IMR-90 (cell line): Measurements from ENCODE around the gene NOTCH3. TPM values are rescaled to one million over a fixed set of nuclear protein-coding genes. Genes with fewer than 3 reads are reported as not detected.

Experiments used
- ATAC-seq: fragments of 200-7000 bp; cut with Tn5 transposase; 2 replicates; pipeline ENCODE4 v1.9.1; 2020; ENCODE audit warnings: low read depth, mild to moderate bottlenecking, moderate library complexity
- BruUV-seq: library from RNA; stranded (reverse); fragments of 400-500 nt; replicated peaks from 2 replicates; lab custom pipeline; 2021; lab: Mats Ljungman, UMichigan
- CTCF ChIA-PET: fragments of 300-600 bp; formaldehyde crosslinking; extraction: SDS; loops from one replicate; lab custom pipeline; 2021; ENCODE audit warnings: antibody characterized with exemption; lab: Yijun Ruan, JAX
- POLR2A ChIA-PET: fragments of 300-600 bp; sonication (Branson Sonifier 250); formaldehyde crosslinking; loops from one replicate; lab custom pipeline; 2022; ENCODE audit warnings: antibody characterized with exemption; ENCODE audit not compliant: unreplicated experiment; lab: Charles Lee
- DNase-seq: peaks from one replicate; pipeline ENCODE4 v3.0.0; 2013
- H2AFZ ChIP-seq: replicated peaks from 2 replicates; pipeline ENCODE3; 2013; ENCODE audit warnings: low read length, mild to moderate bottlenecking; ENCODE audit not compliant: poor library complexity
- H2AK5ac ChIP-seq: 2 replicates; pipeline ENCODE4 v1.6.1; 2013; ENCODE audit warnings: low read depth, low read length, inconsistent platforms
- H2AK9ac ChIP-seq: replicated peaks from 2 replicates; pipeline ENCODE3; 2013; ENCODE audit warnings: mild to moderate bottlenecking, low read depth, low read length, moderate library complexity; ENCODE audit not compliant: poor library complexity
- H2BK120ac ChIP-seq: 2 replicates; pipeline ENCODE4 v1.6.1; 2013; ENCODE audit warnings: low read depth, low read length, inconsistent platforms
- H2BK15ac ChIP-seq: 3 replicates; pipeline ENCODE4 v1.6.1; 2013; ENCODE audit warnings: low read depth, low read length, inconsistent platforms
- H2BK20ac ChIP-seq: 2 replicates; pipeline ENCODE4 v1.6.1; 2013; ENCODE audit warnings: low read depth, mild to moderate bottlenecking, inconsistent platforms, low read length, moderate library complexity
- H2BK5ac ChIP-seq: 2 replicates; pipeline ENCODE4 v1.6.1; 2013; ENCODE audit warnings: mild to moderate bottlenecking, low read depth, low read length, inconsistent platforms; ENCODE audit not compliant: poor library complexity, severe bottlenecking
- H3K14ac ChIP-seq: replicated peaks from 2 replicates; pipeline ENCODE4 v1.6.1; 2013; ENCODE audit warnings: low read depth, low read length, inconsistent platforms
- H3K18ac ChIP-seq: 2 replicates; pipeline ENCODE4 v1.6.1; 2013; ENCODE audit warnings: low read depth, low read length, control low read depth
- H3K23ac ChIP-seq: 2 replicates; pipeline ENCODE4 v1.6.1; 2013; ENCODE audit warnings: low read depth, low read length, inconsistent platforms
- H3K27ac ChIP-seq: 2 replicates; pipeline ENCODE4 v1.5.1; 2013; ENCODE audit warnings: mild to moderate bottlenecking, control low read depth, low read length; ENCODE audit not compliant: insufficient read depth
- H3K27me3 ChIP-seq: 2 replicates; pipeline ENCODE4 v1.6.1; 2013; ENCODE audit warnings: low read length; ENCODE audit not compliant: control insufficient read depth, insufficient read depth
- H3K36me3 ChIP-seq: 2 replicates; pipeline ENCODE4 v1.6.1; 2013; ENCODE audit warnings: low read length, mixed read lengths; ENCODE audit not compliant: control insufficient read depth, insufficient read depth
- H3K4ac ChIP-seq: 2 replicates; pipeline ENCODE4 v1.6.1; 2013; ENCODE audit warnings: low read depth, low read length, inconsistent platforms
- H3K4me1 ChIP-seq: 2 replicates; pipeline ENCODE4 v1.6.1; 2013; ENCODE audit warnings: low read length, mixed read lengths; ENCODE audit not compliant: control insufficient read depth, insufficient read depth
- H3K4me2 ChIP-seq: 2 replicates; pipeline ENCODE4 v1.6.1; 2013; ENCODE audit warnings: low read depth, mild to moderate bottlenecking, control low read depth, low read length, moderate library complexity
- H3K4me3 ChIP-seq: 2 replicates; pipeline ENCODE4 v1.5.1; 2013; ENCODE audit warnings: low read depth, mild to moderate bottlenecking, control low read depth, low read length, moderate library complexity; ENCODE audit not compliant: insufficient read depth
- H3K56ac ChIP-seq: 2 replicates; pipeline ENCODE4 v1.6.1; 2013; ENCODE audit warnings: low read length, inconsistent platforms; ENCODE audit not compliant: insufficient read depth; ENCODE audit errors: extremely low read depth
- H3K79me1 ChIP-seq, 2 experiments: 2 replicates each; pipeline ENCODE4 v1.6.1; 2013; ENCODE audit warnings: low read length in 2 of 2, inconsistent platforms in 1 of 2, low read depth in 1 of 2
- H3K9ac ChIP-seq: 2 replicates; pipeline ENCODE4 v1.6.1; 2013; ENCODE audit warnings: low read depth, low read length, control low read depth
- H3K9me1 ChIP-seq: 2 replicates; pipeline ENCODE4 v1.6.1; 2013; ENCODE audit warnings: low read length, inconsistent platforms; ENCODE audit not compliant: insufficient read depth
- H3K9me3 ChIP-seq: 2 replicates; pipeline ENCODE4 v1.6.1; 2013; ENCODE audit warnings: low read length; ENCODE audit not compliant: control insufficient read depth, insufficient read depth
- H4K20me1 ChIP-seq: 2 replicates; pipeline ENCODE4 v1.6.1; 2013; ENCODE audit warnings: low read length, inconsistent platforms; ENCODE audit not compliant: insufficient read depth
- H4K5ac ChIP-seq: 2 replicates; pipeline ENCODE4 v1.6.1; 2013; ENCODE audit warnings: mild to moderate bottlenecking, low read depth, low read length, control low read depth
- H4K8ac ChIP-seq, 2 experiments: 2 replicates each; pipeline ENCODE4 v1.6.1; 2013; ENCODE audit warnings: low read depth in 2 of 2, low read length in 2 of 2, control low read depth in 1 of 2, inconsistent platforms in 1 of 2
- H4K91ac ChIP-seq: 2 replicates; pipeline ENCODE4 v1.6.1; 2013; ENCODE audit warnings: low read depth, low read length, inconsistent platforms; ENCODE audit not compliant: insufficient read depth
- CEBPB ChIP-seq: IDR thresholded peaks from 2 replicates; pipeline ENCODE4 v1.6.1; 2012; ENCODE audit warnings: low read depth, low read length, improper control_type of control experiment
- ELK1 ChIP-seq: fragments of 150-350 bp; IDR thresholded peaks from 2 replicates; pipeline ENCODE4 v1.6.1; 2016; ENCODE audit warnings: low read depth, mild to moderate bottlenecking, low read length, moderate library complexity, borderline replicate concordance
- WGBS, 2 experiments: methylation state at CpG; one replicate each; pipeline versions ENCODE4 v1.1.5 to v1.1.7; 2013; ENCODE audit warnings: missing lambda C conversion rate in 2 of 2; ENCODE audit not compliant: insufficient read length in 1 of 2; ENCODE audit errors: extremely low coverage in 2 of 2; 5-methylcytosine and 5-hydroxymethylcytosine counted together
- dilution Hi-C: fragments of 300-500 bp; cut with HindIII; formaldehyde crosslinking; loops from one replicate; pipeline ENCODE4 v1.14.3; 2018; ENCODE audit warnings: low sequenced_read_pairs; ENCODE audit not compliant: unreplicated experiment
- in situ Hi-C: fragments of 300-500 bp; cut with MboI; formaldehyde crosslinking; loops from 3 replicates; pipeline ENCODE4 v1.14.3; 2019; ENCODE audit warnings: low sequenced_read_pairs, inconsistent platforms, mixed read lengths
- intact Hi-C: fragments of 100-400 bp; cut with micrococcal nuclease; formaldehyde crosslinking; loops from 2 replicates; pipeline ENCODE4 v1.10.0; 2022
- polyA plus RNA-seq, 3 experiments: library from polyadenylated mRNA; depleted of rRNA; stranded (reverse); fragments of >200 nt; gene quantifications; 2 replicates each; pipeline ENCODE4 v1.2.3, GENCODE V29; 2012; ENCODE audit warnings: low replicate concordance in 1 of 3
- total RNA-seq: library from RNA; depleted of rRNA; stranded (reverse); fragments of >200 nt; gene quantifications from 2 replicates; pipeline ENCODE4 v1.2.3, GENCODE V29; 2012
- TF ChIP-seq, protein P1 (sequence below): fragments of 150-350 bp; IDR thresholded peaks from 2 replicates; pipeline ENCODE4 v1.6.1; 2017; ENCODE audit warnings: mild to moderate bottlenecking, antibody characterized with exemption, low read length, low read depth

Gene NOTCH3
- total and polyA plus RNA-seq, 2 of the 4 experiments (the other 2 are of a cell fraction), result 5.9 to 25.1 TPM

DNA sequence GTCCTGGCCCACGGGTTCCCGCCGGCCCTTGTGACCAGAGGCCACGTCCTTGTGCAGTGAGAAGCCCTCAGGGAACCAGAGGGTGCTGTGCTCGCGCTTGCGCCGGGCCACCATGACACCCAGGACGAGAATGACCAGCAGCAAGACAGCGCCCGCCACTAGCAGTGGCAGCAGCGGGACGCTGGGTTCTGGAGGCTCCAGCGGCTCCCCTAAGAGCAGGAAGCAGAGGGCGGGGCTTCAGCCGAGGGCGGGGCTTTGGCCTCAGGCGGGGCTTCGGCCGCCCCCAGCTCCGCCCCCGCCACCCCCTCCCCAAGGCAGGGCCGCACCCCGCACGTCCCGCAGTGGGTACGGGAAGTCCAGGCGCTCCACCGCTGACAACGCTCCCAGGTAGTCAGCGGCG lies 30.4 kb downstream of the NOTCH3 start:
- H4K5ac ChIP-seq, result no peak overlapping the region
- H3K27ac ChIP-seq, result no peak overlapping the region
- H3K9me1 ChIP-seq, result no peaks in the 10 kb centered on the region
- ChIA-PET POLR2A (no interaction called here), CTCF (no interaction called here)
- no peak overlapping the region for H2AK9ac ChIP-seq
- H3K4me1 ChIP-seq, result no peaks in the 10 kb centered on the region
- H3K23ac ChIP-seq, result no peak overlapping the region
- no peak overlapping the region for H4K8ac ChIP-seq
- H3K36me3 ChIP-seq, result peaks cover 47% of the 10 kb centered on the region
- H2BK15ac ChIP-seq, result no peak overlapping the region
- H3K14ac ChIP-seq, result no peak overlapping the region
- H3K56ac ChIP-seq, result no peak overlapping the region
- dilution Hi-C loops (no loop called here), intact Hi-C loops (loop anchor here (10.0 kb wide), 1 partner anchor 244 kb away; the partner anchor contains the start of gene AKAP8L), in situ Hi-C loops (no loop called here)
- no peak overlapping the region for H2BK20ac ChIP-seq
- no peak overlapping the region for H4K91ac ChIP-seq
- 100% methylated on average over 3 of the region's 32 CpGs; no CpG with 5 or more reads in 1 of the 2 experiments for WGBS, 2 experiments
- 0 out of 4 replicates have a peak, but pooled peaks cover 0 to 3% of the 10 kb centered on the region in 2 experiments for H3K79me1 ChIP-seq
- H2AK5ac ChIP-seq, result no peak overlapping the region
- no peak overlapping the region for H3K18ac ChIP-seq
- H2AFZ ChIP-seq, result no peak overlapping the region
- peaks cover 4% of the 10 kb centered on the region; the same call in 1 of the 2 replicates for H3K9me3 ChIP-seq
- H2BK120ac ChIP-seq, result no peak overlapping the region
- BruUV-seq, result no TSS peak
- no peak overlapping the region for H2BK5ac ChIP-seq
- H3K27me3 ChIP-seq, result no peaks in the 10 kb centered on the region
- H3K4ac ChIP-seq, result no peak overlapping the region
- H4K20me1 ChIP-seq, result no peaks in the 10 kb centered on the region
- no peak for ATAC-seq
- H3K4me3 ChIP-seq, result no peak overlapping the region
- no peak for TF ChIP-seq CEBPB
- no peak for TF ChIP-seq ELK1
- TF ChIP-seq, protein P1, sequence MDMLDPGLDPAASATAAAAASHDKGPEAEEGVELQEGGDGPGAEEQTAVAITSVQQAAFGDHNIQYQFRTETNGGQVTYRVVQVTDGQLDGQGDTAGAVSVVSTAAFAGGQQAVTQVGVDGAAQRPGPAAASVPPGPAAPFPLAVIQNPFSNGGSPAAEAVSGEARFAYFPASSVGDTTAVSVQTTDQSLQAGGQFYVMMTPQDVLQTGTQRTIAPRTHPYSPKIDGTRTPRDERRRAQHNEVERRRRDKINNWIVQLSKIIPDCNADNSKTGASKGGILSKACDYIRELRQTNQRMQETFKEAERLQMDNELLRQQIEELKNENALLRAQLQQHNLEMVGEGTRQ, result no peak
- H3K9ac ChIP-seq, result no peak overlapping the region
- DNase-seq, result no peak
- H3K4me2 ChIP-seq, result no peak overlapping the region
